GM21515 (cell line): ENCODE data around the gene OR5B17.
"Not testable (repeated sequence)": the region's sequence is repeated elsewhere in the genome, so short reads cannot be mapped to it uniquely, and the experiment has no call there.

ENCODE experiments used
- ATAC-seq: cut with Tn5 transposase; IDR thresholded peaks from one replicate; pipeline ENCODE4 v1.9.1; 2021; ENCODE audit not compliant: unreplicated experiment

Gene OR5B17

GRCh38 chr11:58358969-58359368, at the start of gene OR5B17:
TSS of gene OR5B17 (minus strand) at chr11:58359069. CDS start at chr11:58359069, 0 bp downstream.
- no peak for ATAC-seq

DNA sequence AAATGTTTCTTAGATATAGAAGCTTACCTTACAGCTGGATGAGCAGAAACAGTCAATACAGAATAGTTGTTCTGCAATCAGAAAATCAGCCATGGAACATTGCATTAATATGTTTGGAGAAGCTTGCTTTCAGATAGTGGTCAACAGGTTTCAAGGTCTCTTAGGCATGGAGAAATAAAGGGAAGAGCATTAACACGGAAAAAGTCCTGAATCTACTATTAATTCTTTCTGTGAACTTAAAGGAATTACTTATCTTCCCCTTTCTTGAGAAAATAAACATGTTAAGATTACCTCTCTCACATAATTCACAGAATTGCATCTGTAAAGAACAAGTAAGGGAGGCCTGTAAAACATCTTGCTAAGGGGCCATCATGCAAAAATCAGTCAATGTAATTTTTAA, 47.9 kb upstream of the OR5B17 start, which contains the start of gene OR5B3:
Gene OR5B3, minus strand, starts transcription at position 101 of the 400 bp plus-strand sequence. CDS start 3,465 bp downstream, outside the sequence.
- no peak for ATAC-seq

DNA sequence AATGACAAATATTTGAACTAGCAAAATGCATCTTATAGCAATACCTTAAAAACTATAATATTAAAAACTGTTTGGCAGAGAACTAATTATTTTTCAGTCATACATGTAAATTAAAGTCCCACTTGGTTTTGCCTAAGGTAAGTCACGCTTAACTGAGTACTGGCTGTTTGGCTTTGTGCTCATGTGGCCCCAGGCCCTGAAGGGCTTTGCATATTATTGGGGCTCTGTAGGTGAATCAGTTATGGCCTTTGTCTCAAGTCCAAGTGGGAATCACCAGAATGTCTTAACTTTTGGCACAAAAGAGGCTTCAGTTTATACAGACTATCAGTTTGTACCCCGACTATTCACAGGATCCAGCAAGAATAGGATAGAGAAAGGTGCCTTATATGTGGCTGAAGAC, 40.8 kb upstream of the OR5B17 start:
- ATAC-seq = not testable (repeated sequence)

- ATAC-seq = no peak
Measured at GRCh38 chr11:58395581-58395980, 36.7 kb upstream of the OR5B17 start.

DNA sequence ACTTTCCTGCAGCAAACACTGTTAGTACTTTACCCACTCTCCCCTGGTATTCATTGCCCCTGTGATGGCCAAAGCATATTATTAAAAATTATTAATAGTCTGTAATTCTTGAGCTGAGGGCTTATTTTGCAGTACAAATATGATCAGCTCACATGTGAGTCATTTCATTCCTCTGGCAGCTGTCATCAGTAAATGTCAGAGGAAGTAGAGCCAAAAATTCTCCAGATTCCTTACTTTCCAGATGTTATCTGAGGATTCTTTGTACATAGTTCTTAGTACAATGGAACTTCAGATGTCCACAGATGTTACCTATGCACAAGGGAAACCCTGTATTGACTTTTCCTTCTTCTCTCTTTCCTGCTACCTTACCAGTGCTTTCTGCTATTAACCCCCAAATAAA, 35.3 kb upstream of the OR5B17 start:
- ATAC-seq = no peak

GRCh38 chr11:58392746-58393145, 33.9 kb upstream of the OR5B17 start:
- no peak for ATAC-seq

GRCh38 chr11:58391879-58392278, 33.0 kb upstream of the OR5B17 start:
- no peak for ATAC-seq

DNA sequence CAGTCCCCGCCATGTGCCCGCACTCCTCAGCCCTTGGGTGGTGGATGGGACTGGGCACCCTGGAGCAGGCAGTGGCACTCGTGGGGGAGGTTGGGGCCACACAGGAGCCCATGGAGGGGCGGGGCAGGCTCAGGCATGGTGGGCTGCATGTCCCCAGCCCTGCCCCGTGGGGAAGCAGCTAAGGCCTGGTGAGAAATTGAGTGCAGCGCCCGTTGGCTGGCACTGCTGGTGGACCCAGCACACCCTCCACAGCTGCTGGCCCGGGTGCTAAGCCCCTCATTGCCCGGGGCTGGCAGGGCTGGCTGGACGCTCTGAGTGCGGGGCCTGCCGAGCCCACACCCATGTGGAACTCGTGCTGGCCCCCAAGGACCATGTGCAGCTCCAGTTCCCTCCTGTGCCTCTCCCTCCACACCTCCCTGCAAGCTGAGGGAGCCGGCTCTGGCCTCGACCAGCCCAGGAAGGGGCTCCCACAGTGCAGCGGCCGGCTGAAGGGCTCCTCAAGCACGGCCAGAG, 31.7 kb upstream of the OR5B17 start:
- no peak for ATAC-seq

GRCh38 chr11:58354727-58355126, 4.1 kb downstream of the OR5B17 start:
- no peak for ATAC-seq

GRCh38 chr11:58345204-58345603, 13.7 kb downstream of the OR5B17 start:
- no peak for ATAC-seq

DNA sequence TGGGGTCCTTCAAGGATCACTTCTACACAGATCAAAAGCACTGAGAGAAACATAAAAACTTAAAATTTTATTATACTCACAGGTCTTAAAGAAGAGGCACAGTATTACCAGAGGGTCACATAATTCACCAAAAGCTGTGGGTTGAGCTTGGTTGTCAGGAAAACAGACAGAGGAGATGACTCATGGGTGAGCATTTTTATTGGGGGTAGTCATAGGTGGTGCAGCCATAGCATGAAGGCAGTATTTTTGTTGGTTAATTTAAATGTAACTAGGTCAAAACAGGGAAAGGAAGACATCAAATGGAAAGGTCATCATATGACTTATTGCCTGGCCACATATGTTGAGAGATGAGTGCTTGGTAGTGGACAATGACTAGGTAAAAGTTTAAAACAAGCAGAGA, 24.2 kb downstream of the OR5B17 start:
- ATAC-seq = no peak

- no peak for ATAC-seq
Measured at GRCh38 chr11:58330861-58331260, 28.0 kb downstream of the OR5B17 start.

DNA sequence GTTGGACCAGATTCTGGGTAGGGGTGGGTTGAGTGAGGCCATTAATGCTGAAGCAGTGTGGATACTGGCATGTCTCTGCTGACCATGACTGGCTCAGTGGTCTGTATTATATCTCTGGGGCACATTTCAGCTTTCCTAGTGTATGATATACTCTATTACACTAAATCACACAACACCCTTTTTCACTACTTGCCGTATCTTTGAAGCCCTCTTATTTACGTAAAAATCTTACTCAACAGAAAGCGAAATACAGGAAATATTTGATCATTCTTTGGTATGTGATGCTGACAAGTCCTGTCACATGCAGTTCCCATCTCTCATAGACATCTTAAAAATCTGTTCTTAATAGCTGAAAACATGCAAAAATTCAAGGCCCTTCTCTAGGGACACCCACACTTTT, 40.3 kb downstream of the OR5B17 start:
- ATAC-seq = no peak

DNA sequence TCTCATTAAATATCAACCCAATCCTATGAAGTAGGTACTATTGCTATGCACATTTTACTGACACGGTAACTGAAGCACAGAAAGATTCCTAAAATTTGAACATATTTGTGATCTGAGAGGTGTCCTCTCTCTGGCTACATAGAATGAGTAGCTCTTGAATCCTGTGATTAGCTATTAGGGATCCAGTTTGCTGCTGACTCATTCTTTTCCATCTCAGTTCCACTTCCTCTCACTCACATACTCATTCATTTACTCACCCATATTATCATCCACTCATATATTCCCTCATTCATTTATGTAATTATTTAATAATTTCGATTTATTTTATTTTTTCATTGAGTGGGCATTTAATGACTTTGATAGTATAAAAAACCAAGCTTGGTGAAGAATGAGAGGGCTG, 42.7 kb downstream of the OR5B17 start:
- no peak for ATAC-seq
